KMS-11 (cell line): Measurements from ENCODE around the gene PGA5.

Source experiments
- H2AFZ ChIP-seq: fragments of 200-600 bp; sonication (generic); 2 replicates; pipeline ENCODE4 v1.6.1; 2016; ENCODE audit warnings: antibody characterized with exemption, mixed run types, low read depth
- H3K27ac ChIP-seq: fragments of 200-600 bp; sonication (generic); 2 replicates; pipeline ENCODE4 v1.6.1; 2016; ENCODE audit warnings: mild to moderate bottlenecking, mixed run types
- H3K27me3 ChIP-seq: fragments of 200-600 bp; sonication (generic); 2 replicates; pipeline ENCODE4 v1.6.1; 2017; ENCODE audit warnings: mild to moderate bottlenecking, low read depth, mixed run types, moderate library complexity; ENCODE audit not compliant: insufficient read depth
- H3K36me3 ChIP-seq: fragments of 200-600 bp; sonication (generic); 2 replicates; pipeline ENCODE4 v1.6.1; 2017; ENCODE audit warnings: mild to moderate bottlenecking, mixed run types; ENCODE audit not compliant: insufficient read depth
- H3K4me1 ChIP-seq: fragments of 200-600 bp; sonication (generic); 2 replicates; pipeline ENCODE4 v1.6.1; 2016; ENCODE audit warnings: mild to moderate bottlenecking, low read depth, mixed run types; ENCODE audit not compliant: poor library complexity, severe bottlenecking
- H3K4me2 ChIP-seq: fragments of 200-600 bp; sonication (generic); 2 replicates; pipeline ENCODE4 v1.7.0; 2016; ENCODE audit warnings: mild to moderate bottlenecking, mixed run types
- H3K4me3 ChIP-seq: fragments of 200-600 bp; sonication (generic); IDR thresholded peaks from 2 replicates; pipeline ENCODE4 v1.6.1; 2017; ENCODE audit warnings: low read depth, low read length, mixed read lengths; ENCODE audit not compliant: insufficient read depth
- H3K79me2 ChIP-seq: fragments of 200-600 bp; sonication (generic); 2 replicates; pipeline ENCODE4 v1.6.1; 2016; ENCODE audit warnings: low read depth, mixed run types; ENCODE audit not compliant: insufficient read depth
- H3K9ac ChIP-seq: fragments of 200-600 bp; sonication (generic); 2 replicates; pipeline ENCODE4 v1.6.1; 2016; ENCODE audit warnings: mild to moderate bottlenecking, mixed run types
- H4K20me1 ChIP-seq: fragments of 200-600 bp; sonication (generic); 2 replicates; pipeline ENCODE4 v1.6.1; 2016; ENCODE audit warnings: mild to moderate bottlenecking, mixed run types; ENCODE audit not compliant: insufficient read depth
- TF ChIP-seq, protein P1 (sequence below): fragments of 200-600 bp; sonication (generic); conservative IDR thresholded peaks from 2 replicates; pipeline ENCODE4 v1.6.1; 2017; ENCODE audit warnings: low read depth, mild to moderate bottlenecking, antibody characterized with exemption, low read length, moderate library complexity, mixed read lengths

Gene PGA5

DNA sequence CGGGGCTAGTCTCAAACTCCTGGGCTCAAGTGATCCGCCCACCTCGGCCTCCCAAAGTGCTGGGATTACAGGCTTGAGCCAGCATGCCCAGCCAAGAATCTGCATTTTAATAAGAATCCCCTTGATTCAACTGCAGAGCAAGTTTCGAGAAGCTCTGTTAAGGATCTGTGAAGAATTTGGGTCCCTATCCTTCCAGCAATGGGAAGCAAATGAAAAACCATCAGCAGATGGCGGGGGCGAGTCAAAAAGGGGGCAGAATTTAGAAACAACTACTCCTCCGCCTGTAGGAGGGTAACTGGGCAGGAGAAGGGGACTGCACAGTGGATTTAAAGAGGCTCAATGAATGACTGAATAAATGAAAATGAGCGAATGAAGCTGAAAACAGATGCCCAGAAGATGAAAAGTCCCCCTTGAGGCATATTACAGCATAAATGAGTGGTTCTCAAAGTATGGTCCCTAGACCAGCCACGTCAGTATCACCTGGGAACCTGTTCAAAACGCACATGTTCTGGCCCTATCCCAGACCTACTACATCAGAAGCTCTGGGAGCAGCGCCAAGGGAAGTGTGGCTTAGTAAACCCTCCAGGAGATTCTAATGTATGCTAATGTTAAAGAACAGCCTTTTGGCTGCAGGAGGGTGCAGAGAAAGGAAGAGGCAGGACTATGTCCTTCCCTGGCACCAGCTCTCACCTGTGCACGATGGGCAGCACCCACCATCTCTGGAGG lies 39.1 kb downstream of the PGA5 start:
- H3K4me3 ChIP-seq: no peak overlapping the region
- no peak overlapping the region for H3K9ac ChIP-seq
- H4K20me1 ChIP-seq: no peaks in the 10 kb centered on the region

GRCh38 chr11:61280883-61281580 lies 40.1 kb downstream of the PGA5 start:
- TF ChIP-seq, protein P1, sequence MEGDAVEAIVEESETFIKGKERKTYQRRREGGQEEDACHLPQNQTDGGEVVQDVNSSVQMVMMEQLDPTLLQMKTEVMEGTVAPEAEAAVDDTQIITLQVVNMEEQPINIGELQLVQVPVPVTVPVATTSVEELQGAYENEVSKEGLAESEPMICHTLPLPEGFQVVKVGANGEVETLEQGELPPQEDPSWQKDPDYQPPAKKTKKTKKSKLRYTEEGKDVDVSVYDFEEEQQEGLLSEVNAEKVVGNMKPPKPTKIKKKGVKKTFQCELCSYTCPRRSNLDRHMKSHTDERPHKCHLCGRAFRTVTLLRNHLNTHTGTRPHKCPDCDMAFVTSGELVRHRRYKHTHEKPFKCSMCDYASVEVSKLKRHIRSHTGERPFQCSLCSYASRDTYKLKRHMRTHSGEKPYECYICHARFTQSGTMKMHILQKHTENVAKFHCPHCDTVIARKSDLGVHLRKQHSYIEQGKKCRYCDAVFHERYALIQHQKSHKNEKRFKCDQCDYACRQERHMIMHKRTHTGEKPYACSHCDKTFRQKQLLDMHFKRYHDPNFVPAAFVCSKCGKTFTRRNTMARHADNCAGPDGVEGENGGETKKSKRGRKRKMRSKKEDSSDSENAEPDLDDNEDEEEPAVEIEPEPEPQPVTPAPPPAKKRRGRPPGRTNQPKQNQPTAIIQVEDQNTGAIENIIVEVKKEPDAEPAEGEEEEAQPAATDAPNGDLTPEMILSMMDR: no peak
- Histone ChIP-seq H3K4me1 (no peaks in the 10 kb centered on the region), H3K4me3 (no peak overlapping the region), H3K4me2 (no peak overlapping the region), H3K36me3 (no peaks in the 10 kb centered on the region), H3K79me2 (no peaks in the 10 kb centered on the region), H2AFZ (no peak overlapping the region), H3K27me3 (no peaks in the 10 kb centered on the region), H4K20me1 (no peaks in the 10 kb centered on the region), H3K27ac (no peak overlapping the region), H3K9ac (no peak overlapping the region)

More for the DNA sequence above, 39.1 kb downstream of the PGA5 start:
- Histone ChIP-seq H3K79me2 (no peaks in the 10 kb centered on the region), H3K27me3 (no peaks in the 10 kb centered on the region), H3K27ac (no peak overlapping the region), H3K4me2 (no peak overlapping the region), H3K36me3 (no peaks in the 10 kb centered on the region), H2AFZ (no peak overlapping the region), H3K4me1 (no peaks in the 10 kb centered on the region)
- TF ChIP-seq, protein P1: no peak

DNA sequence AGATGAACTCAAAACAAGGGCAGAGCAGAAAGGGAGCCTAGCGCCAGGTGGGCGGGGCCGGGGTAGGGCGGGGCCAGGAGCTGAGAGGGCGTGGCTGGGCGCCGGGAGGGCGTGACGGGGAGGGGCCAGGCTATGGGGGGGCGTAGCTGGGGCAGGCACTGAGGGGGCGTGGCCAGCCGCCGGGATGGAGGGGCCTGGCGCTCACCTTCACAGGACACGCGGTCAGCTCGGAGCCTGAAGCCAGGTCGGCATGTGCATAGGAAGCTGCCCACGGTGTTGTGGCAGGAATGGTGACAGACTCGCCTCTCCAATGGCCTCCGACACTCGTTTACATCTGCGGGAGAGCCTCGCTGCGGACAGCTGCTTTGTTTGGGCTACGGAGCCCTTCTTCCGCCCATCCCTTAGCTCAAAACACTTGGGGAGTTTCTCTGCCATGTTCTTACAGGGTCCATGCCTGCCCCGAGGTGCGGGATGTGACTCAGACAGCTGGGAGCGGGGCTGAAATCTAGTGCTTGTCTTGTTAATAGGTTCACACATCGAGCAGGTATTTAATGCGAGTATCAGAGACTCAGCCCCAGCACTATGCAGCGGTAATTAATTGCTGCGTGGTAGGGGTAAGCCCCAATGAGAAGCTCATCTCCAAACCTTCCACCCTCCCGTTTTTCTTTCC lies 40.7 kb downstream of the PGA5 start:
- H3K27ac ChIP-seq: no peak overlapping the region
- no peak overlapping the region for H2AFZ ChIP-seq
- H3K4me1 ChIP-seq: no peaks in the 10 kb centered on the region
- H4K20me1 ChIP-seq: no peaks in the 10 kb centered on the region
- TF ChIP-seq, protein P1: no peak
- no peaks in the 10 kb centered on the region for H3K36me3 ChIP-seq
- H3K4me2 ChIP-seq: no peak overlapping the region
- H3K27me3 ChIP-seq: no peaks in the 10 kb centered on the region
- H3K4me3 ChIP-seq: no peak overlapping the region
- no peaks in the 10 kb centered on the region for H3K79me2 ChIP-seq
- H3K9ac ChIP-seq: no peak overlapping the region

DNA sequence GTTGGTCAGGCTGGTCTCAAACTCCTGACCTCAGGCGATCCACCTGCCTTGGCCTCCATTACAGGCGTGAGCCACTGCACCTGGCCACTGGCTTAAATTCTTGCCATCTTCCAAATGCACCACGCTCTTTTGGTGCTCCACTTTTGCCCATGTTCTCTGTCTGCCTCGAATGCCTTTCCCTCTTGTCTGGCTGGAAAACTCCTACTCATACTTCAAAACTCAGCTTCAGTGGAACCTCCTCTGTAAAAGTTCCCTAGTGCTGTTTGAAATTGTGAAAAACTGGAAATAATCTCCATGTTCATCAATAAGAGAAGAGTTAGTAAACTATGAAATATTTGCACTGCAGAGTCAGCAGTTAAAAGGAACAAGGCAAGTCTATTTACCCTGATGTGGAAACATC lies 42.6 kb downstream of the PGA5 start:
- Histone ChIP-seq H3K4me2 (no peak overlapping the region), H3K79me2 (no peaks in the 10 kb centered on the region), H3K4me3 (no peak overlapping the region), H3K27me3 (no peaks in the 10 kb centered on the region), H3K27ac (no peak overlapping the region), H3K36me3 (no peaks in the 10 kb centered on the region), H2AFZ (no peak overlapping the region), H3K9ac (no peak overlapping the region), H3K4me1 (no peaks in the 10 kb centered on the region), H4K20me1 (no peaks in the 10 kb centered on the region)
- TF ChIP-seq, protein P1: no peak
